Prostate gland (tissue), 2 donors: ENCODE measurements around the gene CLTB. TPM values are rescaled to one million over a fixed set of nuclear protein-coding genes. Genes with fewer than 3 reads are reported as not detected.

Experiments used
- DNase-seq: peaks from one replicate; pipeline ENCODE4 v3.0.0-alpha.2; 2019; ENCODE audit warnings: low spot score
- H3K27ac ChIP-seq, 2 donors: fragments of 200-600 bp; sonication (generic); 2 replicates each; pipeline ENCODE4 v1.5.1; 2017 to 2019
- H3K27me3 ChIP-seq: fragments of 200-600 bp; sonication (generic); replicated peaks from 2 replicates; pipeline ENCODE4 v1.5.1; 2019; ENCODE audit not compliant: insufficient read depth
- H3K36me3 ChIP-seq, 2 donors: fragments of 200-600 bp; sonication (generic); 1 replicate in 1 of 2; 2 replicates in 1 of 2; pipeline versions ENCODE4 v1.5.1 to v1.8.1; 2017 to 2019
- H3K4me1 ChIP-seq: fragments of 200-600 bp; sonication (generic); replicated peaks from 2 replicates; pipeline ENCODE4 v1.5.1; 2019
- H3K4me3 ChIP-seq, 2 donors: fragments of 200-600 bp; sonication (generic); 2 replicates each; pipeline ENCODE4 v1.5.1; 2017 to 2019
- H3K9me3 ChIP-seq: fragments of 200-600 bp; sonication (generic); 2 replicates; pipeline ENCODE4 v1.5.1; 2017
- CTCF ChIP-seq, 4 experiments: fragments of 200-600 bp in 2 of 4; fragments of 450-650 bp in 2 of 4; sonication (generic) in 2 of 4; IDR thresholded peaks; 1 replicate in 3 of 4; 2 replicates in 1 of 4; pipeline ENCODE4 v1.5.1; 2016 to 2019; ENCODE audit warnings: antibody characterized with exemption in 4 of 4, mild to moderate bottlenecking in 2 of 4, moderate library complexity in 2 of 4
- POLR2A ChIP-seq: fragments of 450-650 bp; IDR thresholded peaks from one replicate; pipeline ENCODE4 v1.6.1; 2016; ENCODE audit warnings: antibody characterized with exemption, mild to moderate bottlenecking
- POLR2AphosphoS5 ChIP-seq: sonication (generic); formaldehyde crosslinking; IDR thresholded peaks from one replicate; pipeline ENCODE4 v1.6.1; 2017; ENCODE audit warnings: antibody characterized with exemption
- WGBS: methylation state at CpG from one replicate; pipeline ENCODE4 v1.1.5; 2018; 5-methylcytosine and 5-hydroxymethylcytosine counted together
- intact Hi-C: fragments of 100-400 bp; cut with DNase I; formaldehyde crosslinking; loops from one replicate; pipeline ENCODE4 v1.14.2; 2022
- total RNA-seq, 2 donors: library from RNA; depleted of rRNA; stranded (reverse); fragments of >200 nt; gene quantifications; one replicate each; pipeline ENCODE4 v1.1.0, GENCODE V29; 2016

Gene CLTB
- total RNA-seq, 2 donors from 2014 or later = 105 to 125 TPM

DNA sequence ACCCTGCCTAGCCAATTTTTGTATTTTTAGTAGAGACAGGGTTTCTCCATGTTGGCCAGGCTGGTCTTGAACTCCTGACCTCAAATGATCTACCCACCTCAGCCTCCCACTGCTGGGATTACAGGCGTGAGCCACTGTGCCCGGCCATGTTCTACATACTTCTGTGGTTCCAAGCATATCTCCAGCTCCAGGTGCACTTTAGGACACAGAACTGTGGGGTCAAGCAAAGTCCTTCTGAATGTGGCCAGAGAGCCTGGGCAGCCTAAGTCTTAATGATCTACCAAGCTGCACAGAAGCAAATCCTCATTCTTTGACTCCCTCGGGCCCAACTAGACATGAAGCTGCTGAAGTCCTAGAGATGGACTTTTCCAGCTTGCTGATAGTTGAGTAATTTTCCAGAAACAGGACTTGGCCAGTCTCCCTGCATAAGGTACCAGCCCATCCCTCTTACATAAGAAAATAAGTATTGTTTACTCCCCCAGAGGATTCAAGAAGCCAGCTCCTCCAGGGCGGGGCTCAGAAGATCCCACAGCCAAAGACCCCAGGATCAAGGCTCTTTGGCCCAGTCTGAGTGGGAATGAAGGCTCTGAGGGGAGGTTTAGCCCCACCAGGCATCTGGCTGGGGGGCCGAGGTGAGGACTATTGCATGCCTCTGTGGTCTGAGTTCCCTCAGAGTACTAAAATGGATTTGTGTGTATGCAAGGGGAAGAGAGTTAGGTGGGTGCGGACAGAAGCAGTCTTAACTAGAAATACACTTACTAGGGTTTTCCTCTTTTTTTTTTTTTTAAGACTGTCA is 8.7 kb downstream of the CLTB start:
- H3K9me3 ChIP-seq = no peaks in the 10 kb centered on the region
- no peak overlapping the region for H3K27ac ChIP-seq
- 96% methylated on average over 6 of the region's 6 CpGs for WGBS
- TF ChIP-seq CTCF (IDR thresholded peaks at IDR 0.05) (no peak), POLR2A (no peak), POLR2AphosphoS5 (no peak)
- no peak for DNase-seq
- no peaks in the 10 kb centered on the region for H3K4me1 ChIP-seq
- no peak overlapping the region for H3K4me3 ChIP-seq
- peaks cover 0 to 2% of the 10 kb centered on the region in 2 donors for H3K36me3 ChIP-seq
- intact Hi-C loops = no loop called here
- no peaks in the 10 kb centered on the region for H3K27me3 ChIP-seq

- H3K4me1 ChIP-seq = no peaks in the 10 kb centered on the region
- H3K27ac ChIP-seq = no peak overlapping the region
- H3K36me3 ChIP-seq = peaks cover 0 to 2% of the 10 kb centered on the region in 2 donors
- H3K27me3 ChIP-seq = no peaks in the 10 kb centered on the region
- TF ChIP-seq POLR2AphosphoS5 (no peak), CTCF (IDR thresholded peaks at IDR 0.05) (no peak)
- WGBS = 82% methylated on average over 9 of the region's 9 CpGs
- H3K9me3 ChIP-seq = no peaks in the 10 kb centered on the region
- DNase-seq = no peak
- intact Hi-C loops = no loop called here
- H3K4me3 ChIP-seq = no peak overlapping the region
Measured at GRCh38 chr5:176406436-176407052, 9.8 kb downstream of the CLTB start.

- Histone ChIP-seq H3K36me3 (peaks cover 0 to 2% of the 10 kb centered on the region in 2 donors), H3K4me3 (no peak overlapping the region), H3K27me3 (no peaks in the 10 kb centered on the region), H3K27ac (no peak overlapping the region), H3K9me3 (no peaks in the 10 kb centered on the region), H3K4me1 (no peaks in the 10 kb centered on the region)
- TF ChIP-seq POLR2AphosphoS5 = no peak
- no peak for TF ChIP-seq POLR2A
- no peak for TF ChIP-seq CTCF (IDR thresholded peaks at IDR 0.05)
- intact Hi-C loops = no loop called here
- WGBS = 81% methylated on average over 20 of the region's 20 CpGs
- no peak for DNase-seq
Measured at GRCh38 chr5:176405656-176406435, 10.5 kb downstream of the CLTB start.

DNA sequence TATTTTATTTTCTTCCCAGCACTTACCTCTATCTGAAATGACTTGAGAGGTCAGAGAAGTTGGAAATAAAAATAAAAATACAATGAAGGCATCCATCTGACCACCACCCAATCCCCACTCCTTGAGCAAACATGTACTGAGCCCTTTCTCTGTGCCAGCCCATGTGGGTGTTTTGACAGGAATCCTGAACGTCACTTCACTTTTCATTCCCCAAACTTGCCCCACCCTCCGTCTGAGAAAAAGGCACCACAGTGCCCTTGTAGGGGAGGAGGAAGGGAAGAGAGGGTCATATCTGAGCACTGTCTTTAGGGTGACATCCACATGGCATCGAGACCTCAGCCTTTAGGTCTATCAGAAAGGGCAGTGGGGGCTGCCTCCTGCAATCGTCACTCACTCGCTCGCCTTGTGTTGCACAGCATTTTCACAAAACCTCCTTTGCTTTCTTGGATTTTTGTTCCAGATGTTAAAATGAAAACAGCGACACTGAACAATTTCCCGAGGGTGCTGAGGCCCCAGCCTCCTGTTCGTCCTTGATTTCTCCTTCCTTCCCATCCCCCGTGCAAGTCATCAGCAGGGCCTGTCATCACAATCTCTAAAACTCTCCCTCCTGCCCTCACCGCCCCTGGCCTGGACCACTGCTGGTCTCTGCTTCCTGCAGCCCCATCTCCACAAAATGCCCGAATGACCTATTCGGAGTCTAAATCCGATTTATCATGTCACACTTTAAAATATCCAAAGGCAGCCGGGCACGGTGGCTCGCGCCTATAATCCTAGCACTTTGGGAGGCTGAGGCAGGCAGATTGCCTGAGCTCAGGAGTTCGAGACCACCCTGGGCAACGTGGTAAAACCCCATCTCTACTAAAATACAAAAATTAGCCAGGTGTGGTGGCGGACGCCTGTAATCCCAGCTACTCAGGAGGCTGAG is 14.8 kb downstream of the CLTB start:
- intact Hi-C loops = no loop called here
- Histone ChIP-seq H3K4me1 (no peaks in the 10 kb centered on the region), H3K36me3 (peaks cover 0 to under 1% of the 10 kb centered on the region in 2 donors), H3K27me3 (no peaks in the 10 kb centered on the region), H3K27ac (no peak overlapping the region), H3K9me3 (no peaks in the 10 kb centered on the region), H3K4me3 (no peak overlapping the region)
- DNase-seq = no peak
- WGBS = 88% methylated on average over 22 of the region's 22 CpGs
- TF ChIP-seq POLR2AphosphoS5 (no peak), CTCF (IDR thresholded peaks at IDR 0.05) (no peak), POLR2A (no peak)
